Activated naive CD4-positive, alpha-beta T cell treated with anti-CD3 and anti-CD28 coated beads, Interleukin-2, amount 50 U/mL, for 72 hours (primary cell): ENCODE results near the gene SLC25A30. TPM values are rescaled to one million over a fixed set of nuclear protein-coding genes. Genes with fewer than 3 reads are reported as not detected.
"Not testable (repeated sequence)": the region's sequence is repeated elsewhere in the genome, so short reads cannot be mapped to it uniquely, and the experiment has no call there.

ENCODE experiments used
- ATAC-seq, 2 donors: fragments of 150-1000 bp; cut with Tn5 transposase; 2 replicates each; pipeline ENCODE4 v1.10.0; 2021; ENCODE audit warnings: mild to moderate bottlenecking in 2 of 2, moderate library complexity in 2 of 2
- DNase-seq, 2 donors: peaks; one replicate each; pipeline ENCODE4 v3.0.0; 2021 to 2022; ENCODE audit warnings: low spot score in 2 of 2
- H3K27ac Mint-ChIP-seq, 2 donors: one replicate each; pipeline ENCODE4 v1.8.0; 2022; ENCODE audit warnings: mild to moderate bottlenecking in 2 of 2, mixed read lengths in 2 of 2
- H3K36me3 Mint-ChIP-seq, 2 donors: one replicate each; pipeline ENCODE4 v1.8.0; 2022; ENCODE audit warnings: mixed read lengths in 2 of 2
- H3K9me3 Mint-ChIP-seq, 2 donors: one replicate each; pipeline ENCODE4 v1.8.0; 2022; ENCODE audit warnings: mixed read lengths in 2 of 2
- total RNA-seq, 2 donors: library from RNA; stranded (reverse); gene quantifications; one replicate each; pipeline ENCODE4 v1.2.3, GENCODE V29; 2022

The SLC25A30 gene
- total RNA-seq, 2 donors from 2014 or later, result 10.5 to 19.7 TPM

- peaks cover 14 to 28% of the 10 kb centered on the region in 2 donors for H3K36me3 Mint-ChIP-seq
- ATAC-seq, result no peak
- no peak overlapping the region for H3K27ac Mint-ChIP-seq
Observed at GRCh38 chr13:45364876-45365557, 53.2 kb downstream of the SLC25A30 start.

DNA sequence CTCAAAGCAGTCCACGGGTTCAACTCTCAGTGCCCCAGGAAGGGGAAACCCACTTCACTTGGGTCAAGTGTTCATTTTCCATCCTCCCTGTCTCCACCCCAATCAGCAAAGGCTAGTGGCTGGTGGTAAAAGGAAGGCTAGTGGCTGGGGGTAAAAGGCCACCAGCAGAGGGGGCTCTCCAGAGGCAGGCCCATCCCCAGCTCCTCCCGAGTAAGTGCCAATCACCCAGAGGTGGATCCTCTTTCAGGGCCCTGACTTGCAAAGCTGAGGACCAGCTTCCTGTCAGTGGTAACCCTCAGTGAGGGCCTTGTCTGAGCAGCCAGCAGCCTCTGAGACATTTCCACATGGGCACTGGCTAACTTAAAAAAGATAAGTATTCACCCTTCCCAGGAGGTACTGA is 55.2 kb downstream of the SLC25A30 start:
- H3K36me3 Mint-ChIP-seq, result peaks cover 14 to 34% of the 10 kb centered on the region in 2 donors
- ATAC-seq, result no peak
- no peak for DNase-seq
- peak overlapping the region; percentile 6 to 7 for H3K27ac Mint-ChIP-seq
- peaks cover 11 to 12% of the 10 kb centered on the region in 2 donors for H3K9me3 Mint-ChIP-seq

More at GRCh38 chr13:45364876-45365557, 53.2 kb downstream of the SLC25A30 start:
- peaks cover 11 to 12% of the 10 kb centered on the region in 2 donors for H3K9me3 Mint-ChIP-seq
- DNase-seq, result no peak

DNA sequence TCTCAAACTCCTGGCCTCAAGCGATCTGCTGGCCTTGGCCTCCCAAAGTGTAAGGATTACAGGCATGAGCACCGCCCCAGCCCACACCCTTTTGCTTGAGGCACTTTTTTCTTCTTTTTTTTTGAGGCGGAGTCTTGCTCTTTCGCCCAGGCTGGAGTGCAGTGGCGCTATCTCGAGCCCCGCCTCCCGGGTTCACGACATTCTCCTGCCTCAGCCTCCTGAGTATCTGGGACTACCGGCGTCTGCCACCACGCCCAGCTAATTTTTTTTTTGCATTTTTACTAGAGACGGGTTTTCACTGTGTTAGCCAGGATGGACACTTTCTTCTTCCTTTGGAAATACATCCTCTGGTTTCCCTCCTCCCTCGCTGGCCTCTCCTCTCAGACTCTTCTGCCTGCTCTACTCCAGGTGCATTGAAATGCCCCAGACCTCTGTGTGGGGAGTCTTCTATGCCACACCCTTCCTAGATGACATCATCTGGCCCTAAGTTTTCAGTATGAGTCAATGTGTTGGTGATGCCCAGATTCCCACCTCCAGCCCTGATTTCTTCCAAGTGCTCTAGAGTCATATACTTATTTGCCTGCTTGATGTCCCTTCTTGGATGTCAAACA is 56.5 kb downstream of the SLC25A30 start:
- ATAC-seq, result peak in 1 of 2 donors; percentile 66

GRCh38 chr13:45356966-45357672 is 61.1 kb downstream of the SLC25A30 start:
- H3K9me3 Mint-ChIP-seq, result peaks cover 3 to 4% of the 10 kb centered on the region in 2 donors
- peaks cover 5 to 25% of the 10 kb centered on the region in 2 donors for H3K36me3 Mint-ChIP-seq
- ATAC-seq (peak; percentile 77 to 86), DNase-seq (no peak)
- peak overlapping the region; percentile 59 to 80 for H3K27ac Mint-ChIP-seq

More for the DNA sequence above, 56.5 kb downstream of the SLC25A30 start:
- DNase-seq, result no peak
- Mint-ChIP-seq H3K36me3 (peaks cover 14 to 43% of the 10 kb centered on the region in 2 donors), H3K27ac (peak overlapping the region; percentile 6 to 91), H3K9me3 (peaks cover 11 to 12% of the 10 kb centered on the region in 2 donors)

DNA sequence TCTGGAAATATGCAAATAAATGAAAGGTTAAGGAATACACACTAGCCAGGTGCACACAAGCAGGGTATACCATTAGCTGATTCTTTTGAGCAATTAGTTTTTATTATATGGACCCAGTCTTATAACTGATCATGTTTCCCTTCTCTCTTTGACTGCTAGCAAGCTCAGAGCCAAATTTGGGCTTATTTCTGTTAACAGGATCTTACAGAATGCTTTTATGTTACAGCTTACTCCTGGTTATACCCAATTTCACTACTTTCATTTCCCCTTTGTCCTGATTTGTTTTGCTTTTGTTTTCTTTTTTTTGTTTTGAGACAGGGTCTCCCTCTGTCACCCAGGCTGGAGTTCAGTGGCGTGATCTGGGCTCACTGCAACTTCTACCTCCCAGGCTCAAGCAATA is 64.3 kb downstream of the SLC25A30 start:
- DNase-seq (no peak), ATAC-seq (no peak)
- Mint-ChIP-seq H3K9me3 (no peaks in the 10 kb centered on the region), H3K27ac (no peak overlapping the region), H3K36me3 (peaks cover 4 to 32% of the 10 kb centered on the region in 2 donors)

DNA sequence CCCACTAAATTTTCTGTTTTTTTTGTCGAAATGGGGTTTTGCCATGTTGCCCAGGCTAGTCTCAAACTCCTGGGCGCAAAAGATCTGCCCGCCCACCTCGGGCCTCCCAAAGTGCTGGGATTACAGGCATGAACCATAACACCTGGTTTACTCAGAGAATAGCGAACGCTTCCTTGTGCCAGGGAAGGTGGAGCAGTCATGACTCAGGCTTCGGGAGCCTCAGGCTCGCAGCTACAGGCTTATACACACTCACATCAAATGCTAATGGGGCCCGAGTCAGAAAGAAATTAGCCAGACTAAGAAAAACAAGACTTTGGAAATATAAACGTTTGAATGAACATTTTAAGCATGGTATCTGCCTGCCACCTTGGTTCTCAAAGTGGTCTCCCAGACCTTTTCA is 66.1 kb downstream of the SLC25A30 start:
- peaks cover 4 to 21% of the 10 kb centered on the region in 2 donors for H3K36me3 Mint-ChIP-seq

GRCh38 chr13:45350152-45350551 is 68.0 kb downstream of the SLC25A30 start:
- H3K27ac Mint-ChIP-seq, result no peak overlapping the region
- DNase-seq (no peak), ATAC-seq (no peak)
- H3K36me3 Mint-ChIP-seq, result peaks cover 4 to 13% of the 10 kb centered on the region in 2 donors
- no peaks in the 10 kb centered on the region for H3K9me3 Mint-ChIP-seq

More for the DNA sequence above, 66.1 kb downstream of the SLC25A30 start:
- H3K27ac Mint-ChIP-seq, result peak overlapping the region in 1 of 2 donors; percentile 14
- no peaks in the 10 kb centered on the region for H3K9me3 Mint-ChIP-seq
- DNase-seq (no peak), ATAC-seq (no peak)

GRCh38 chr13:45349438-45349837 is 68.7 kb downstream of the SLC25A30 start:
- DNase-seq (no peak), ATAC-seq (no peak)
- Mint-ChIP-seq H3K36me3 (peaks cover 7 to 18% of the 10 kb centered on the region in 2 donors), H3K27ac (peak overlapping the region; percentile 57 to 69), H3K9me3 (no peaks in the 10 kb centered on the region)

DNA sequence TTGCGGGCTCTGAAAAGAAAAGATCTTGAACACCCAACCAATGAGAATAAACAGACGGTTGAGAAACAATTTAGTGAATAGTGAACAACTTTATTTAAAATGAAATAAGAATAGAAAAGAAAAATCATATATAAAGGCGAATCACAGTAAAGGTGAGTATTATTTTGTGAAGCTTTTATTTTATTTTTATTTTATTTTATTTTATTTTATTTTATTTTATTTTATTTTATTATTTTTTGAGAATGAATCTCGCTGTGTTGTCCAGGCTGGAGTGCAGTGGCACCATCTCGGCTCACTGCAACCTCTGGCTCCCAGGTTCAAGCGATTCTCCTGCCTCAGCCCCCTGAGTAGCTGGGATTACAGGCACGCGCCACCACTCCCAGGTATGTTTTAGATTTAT is 74.1 kb downstream of the SLC25A30 start:
- H3K9me3 Mint-ChIP-seq, H3K27ac Mint-ChIP-seq, ATAC-seq, DNase-seq: not testable (repeated sequence)
- H3K36me3 Mint-ChIP-seq, result peaks cover 24 to 32% of the 10 kb centered on the region in 2 donors

Other genes starting within 250 kb of the SLC25A30 start
- gene KCTD4, start 217.3 kb downstream of the SLC25A30 start, total RNA-seq, result not detected
- gene TPT1, start 77.2 kb downstream of the SLC25A30 start, total RNA-seq, result 1,000 to 10,000 TPM; 2,995 to 3,818 TPM
- gene COG3, start 46.6 kb upstream of the SLC25A30 start, total RNA-seq, result 10 to 100 TPM; 18.6 to 20.6 TPM
- gene ERICH6B, start 197.4 kb upstream of the SLC25A30 start, total RNA-seq, result not detected